ENCODE results near the gene PHGDH. TPM values are rescaled to one million over a fixed set of nuclear protein-coding genes. Genes with fewer than 3 reads are reported as not detected.
"Not testable (repeated sequence)": the region's sequence is repeated elsewhere in the genome, so short reads cannot be mapped to it uniquely, and the experiment has no call there.

PHGDH gene
- total RNA-seq, 4 donors from 2014 or later: 6.4 to 120 (median 34.6) TPM

DNA sequence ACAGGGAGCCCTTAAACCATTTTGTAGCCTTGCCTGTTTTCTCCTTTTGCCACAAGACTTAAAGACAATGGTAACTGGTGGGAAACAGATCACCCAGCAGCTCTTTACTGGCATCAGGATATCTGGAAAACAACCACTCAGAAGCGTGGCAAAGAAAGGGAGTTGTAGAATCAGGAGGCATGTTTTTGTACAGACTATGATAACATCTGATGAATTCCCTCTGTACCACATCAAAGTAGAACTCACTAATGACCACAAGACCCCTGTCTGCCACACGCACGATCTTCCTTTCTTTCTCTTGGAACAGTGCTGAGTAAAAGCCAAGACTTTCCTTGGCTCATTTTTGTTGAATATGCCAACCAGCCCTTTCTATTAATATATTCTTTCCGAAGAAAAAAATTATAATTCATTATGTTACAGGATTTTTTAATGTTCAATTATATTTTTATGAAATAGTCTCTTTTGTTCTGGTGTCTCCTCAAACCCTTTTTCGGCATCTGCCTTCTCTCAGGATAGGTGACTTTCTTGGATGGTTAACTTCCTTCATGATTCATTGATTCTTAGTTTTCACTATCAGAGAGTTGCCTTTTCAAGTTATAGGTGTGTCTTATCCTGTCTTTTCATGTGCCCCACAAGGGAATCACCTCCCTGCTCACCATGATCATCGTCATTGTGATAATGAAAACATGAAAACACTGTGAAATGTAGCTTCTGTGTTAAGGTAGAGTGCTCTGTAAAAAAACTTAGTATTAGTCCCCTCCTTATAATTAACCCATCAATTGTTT lies 7.9 kb upstream of the PHGDH start:
- intact Hi-C loops (cut with DNase I; ENCODE audit: low total_unique reads): no loop called here
- no peaks in the 10 kb centered on the region for H3K4me1 ChIP-seq
- no peaks in the 10 kb centered on the region for H3K36me3 ChIP-seq
- no peaks in the 10 kb centered on the region for H3K27me3 ChIP-seq
- no peak for DNase-seq
- H3K27ac ChIP-seq: no peak overlapping the region
- H3K9me3 ChIP-seq: no peaks in the 10 kb centered on the region
- TF ChIP-seq, protein P1, sequence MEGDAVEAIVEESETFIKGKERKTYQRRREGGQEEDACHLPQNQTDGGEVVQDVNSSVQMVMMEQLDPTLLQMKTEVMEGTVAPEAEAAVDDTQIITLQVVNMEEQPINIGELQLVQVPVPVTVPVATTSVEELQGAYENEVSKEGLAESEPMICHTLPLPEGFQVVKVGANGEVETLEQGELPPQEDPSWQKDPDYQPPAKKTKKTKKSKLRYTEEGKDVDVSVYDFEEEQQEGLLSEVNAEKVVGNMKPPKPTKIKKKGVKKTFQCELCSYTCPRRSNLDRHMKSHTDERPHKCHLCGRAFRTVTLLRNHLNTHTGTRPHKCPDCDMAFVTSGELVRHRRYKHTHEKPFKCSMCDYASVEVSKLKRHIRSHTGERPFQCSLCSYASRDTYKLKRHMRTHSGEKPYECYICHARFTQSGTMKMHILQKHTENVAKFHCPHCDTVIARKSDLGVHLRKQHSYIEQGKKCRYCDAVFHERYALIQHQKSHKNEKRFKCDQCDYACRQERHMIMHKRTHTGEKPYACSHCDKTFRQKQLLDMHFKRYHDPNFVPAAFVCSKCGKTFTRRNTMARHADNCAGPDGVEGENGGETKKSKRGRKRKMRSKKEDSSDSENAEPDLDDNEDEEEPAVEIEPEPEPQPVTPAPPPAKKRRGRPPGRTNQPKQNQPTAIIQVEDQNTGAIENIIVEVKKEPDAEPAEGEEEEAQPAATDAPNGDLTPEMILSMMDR (IDR thresholded peaks at IDR 0.05): no peak
- TF ChIP-seq POLR2A (IDR thresholded peaks at IDR 0.05): no peak
- H3K4me3 ChIP-seq: no peak overlapping the region

DNA sequence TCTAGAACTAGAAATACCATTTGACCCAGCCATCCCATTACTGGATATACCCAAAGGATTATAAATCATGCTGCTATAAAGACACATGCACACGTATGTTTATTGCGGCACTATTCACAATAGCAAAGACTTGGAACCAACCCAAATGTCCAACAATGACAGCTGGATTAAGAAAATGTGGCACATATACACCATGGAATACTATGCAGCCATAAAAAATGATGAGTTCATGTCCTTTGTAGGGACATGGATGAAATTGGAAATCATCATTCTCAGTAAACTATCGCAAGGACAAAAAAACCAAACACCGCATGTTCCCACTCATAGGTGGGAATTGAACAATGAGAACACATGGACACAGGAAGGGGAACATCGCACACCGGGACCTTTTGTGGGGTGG lies 5.1 kb upstream of the PHGDH start:
- H3K4me1 ChIP-seq; H3K27ac ChIP-seq; H3K36me3 ChIP-seq; H3K4me3 ChIP-seq; intact Hi-C loops (cut with DNase I; ENCODE audit: low total_unique reads); H3K27me3 ChIP-seq; H3K9me3 ChIP-seq; DNase-seq: not testable (repeated sequence)

DNA sequence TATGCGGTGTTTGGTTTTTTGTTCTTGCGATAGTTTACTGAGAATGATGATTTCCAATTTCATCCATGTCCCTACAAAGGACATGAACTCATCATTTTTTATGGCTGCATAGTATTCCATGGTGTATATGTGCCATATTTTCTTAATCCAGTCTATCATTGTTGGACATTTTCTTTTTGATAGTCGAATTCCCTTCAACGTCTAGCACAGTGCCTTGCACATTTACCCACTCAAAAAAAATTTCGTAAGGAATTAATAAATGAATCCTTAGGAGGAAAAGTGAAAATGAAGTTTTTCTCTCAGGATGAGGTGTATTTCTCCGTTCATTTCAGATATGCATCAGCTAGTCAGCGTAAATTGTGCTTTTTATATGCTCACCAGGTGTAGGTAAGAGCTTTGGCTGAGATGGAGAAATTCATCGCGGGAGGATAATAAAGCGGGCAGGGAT lies 354 bp upstream of the PHGDH start:
- H3K9me3 ChIP-seq; DNase-seq; H3K27me3 ChIP-seq; H3K4me1 ChIP-seq; H3K36me3 ChIP-seq; intact Hi-C loops (cut with DNase I; ENCODE audit: low total_unique reads): not testable (repeated sequence)
- H3K27ac ChIP-seq: peak overlapping the region in 1 of 2 donors; percentile 77
- peak overlapping the region; percentile 59 to 63 for H3K4me3 ChIP-seq

DNA sequence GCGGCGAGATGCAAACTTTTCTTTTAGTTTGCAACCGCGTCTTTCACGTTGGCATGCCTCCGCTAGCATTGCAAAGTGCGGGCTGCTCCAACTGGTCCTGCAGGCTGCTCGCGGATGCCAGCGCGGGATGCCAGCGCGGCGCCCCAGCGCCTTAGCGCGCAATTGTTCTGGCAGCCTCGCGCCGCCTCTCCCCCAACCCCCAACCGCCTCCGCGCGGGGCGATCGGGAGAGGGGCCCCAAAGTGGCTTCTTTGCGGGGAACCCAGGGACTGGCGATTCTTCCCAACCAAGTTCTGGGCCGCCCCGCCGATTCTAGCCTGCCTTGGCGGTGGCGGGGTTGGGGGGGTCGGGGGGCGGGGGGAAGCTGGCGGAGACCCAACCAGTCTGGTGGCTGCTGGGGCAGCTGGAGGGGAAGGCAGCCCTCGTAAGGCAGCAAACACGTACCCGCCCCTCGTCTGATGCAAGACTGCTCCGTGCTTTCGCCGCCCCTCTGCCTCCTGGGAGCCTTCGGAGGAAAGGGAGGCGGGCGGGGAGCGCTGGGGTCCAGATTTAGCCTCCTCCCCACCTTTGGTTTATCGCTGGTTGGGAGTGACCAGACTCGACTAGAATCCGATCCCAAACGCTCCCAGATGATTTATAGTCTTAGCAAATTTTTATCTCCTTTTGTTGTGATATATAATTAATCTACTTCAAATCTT lies 756 bp downstream of the PHGDH start:
- Histone ChIP-seq H3K4me3 (peak overlapping the region; percentile 59 to 63), H3K36me3 (no peaks in the 10 kb centered on the region), H3K27ac (peak overlapping the region; percentile 70 to 77), H3K4me1 (no peaks in the 10 kb centered on the region), H3K27me3 (no peaks in the 10 kb centered on the region), H3K9me3 (no peaks in the 10 kb centered on the region)
- intact Hi-C loops (cut with DNase I; ENCODE audit: low total_unique reads): no loop called here
- DNase-seq: peak; percentile 82 to 86
- TF ChIP-seq POLR2A (IDR thresholded peaks at IDR 0.05): no peak
- TF ChIP-seq, protein P1 (IDR thresholded peaks at IDR 0.05): no peak

DNA sequence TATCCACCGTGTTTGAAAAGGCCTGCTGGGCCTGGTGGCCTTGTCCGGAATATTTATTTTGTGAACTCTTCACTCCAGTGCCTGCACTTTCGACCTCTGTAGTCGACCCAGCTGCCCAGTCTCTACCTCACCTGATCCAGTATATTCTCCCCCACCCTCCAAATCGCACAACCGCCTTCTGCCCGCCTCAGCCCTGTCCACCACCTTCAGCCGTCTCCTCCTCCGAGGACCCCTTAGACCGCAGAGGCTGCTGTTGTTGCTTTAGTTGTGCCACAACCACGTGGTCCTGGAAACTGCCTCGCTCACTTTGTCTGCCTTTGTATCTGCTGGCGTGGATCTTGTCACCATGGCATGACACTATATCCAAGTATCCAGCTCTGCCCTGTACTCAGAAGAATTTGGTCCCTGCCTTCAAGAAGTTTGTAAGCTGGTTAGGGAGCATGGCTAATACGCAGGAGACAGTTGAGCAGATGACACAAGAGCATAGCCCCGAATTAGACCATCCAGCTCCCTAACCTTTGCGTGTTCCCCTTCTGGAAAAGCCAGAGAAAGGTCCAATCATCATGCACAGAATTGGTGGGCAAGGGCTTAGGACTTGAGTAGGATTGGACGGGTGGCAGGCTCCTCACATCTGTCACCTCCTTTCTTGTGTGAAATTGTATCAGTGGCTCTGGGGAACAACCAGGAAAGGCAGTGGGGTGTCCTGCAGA lies 1.5 kb downstream of the PHGDH start:
- intact Hi-C loops (cut with DNase I; ENCODE audit: low total_unique reads): no loop called here
- peak overlapping the region; percentile 59 to 63 for H3K4me3 ChIP-seq
- no peaks in the 10 kb centered on the region for H3K9me3 ChIP-seq
- H3K27ac ChIP-seq: peak overlapping the region; percentile 70 to 77
- no peaks in the 10 kb centered on the region for H3K4me1 ChIP-seq
- DNase-seq: peak in 1 of 2 donors; percentile 28
- TF ChIP-seq POLR2A (IDR thresholded peaks at IDR 0.05): no peak
- TF ChIP-seq, protein P1 (IDR thresholded peaks at IDR 0.05): no peak
- H3K27me3 ChIP-seq: no peaks in the 10 kb centered on the region
- no peaks in the 10 kb centered on the region for H3K36me3 ChIP-seq

Measured in uterus (tissue), 4 donors.